Ovary (tissue), 9 donors: ENCODE measurements around the gene PTTG1IP2. TPM values are rescaled to one million over a fixed set of nuclear protein-coding genes. Genes with fewer than 3 reads are reported as not detected.

Source experiments
- DNase-seq, 5 donors: peaks; one replicate each; pipeline ENCODE4 v3.0.0-alpha.2; 2019 to 2020
- H3K27ac ChIP-seq, 2 donors: fragments of 200-600 bp; one replicate each; pipeline versions ENCODE4 v1.5.1 to v1.8.0; 2019 to 2022
- H3K27me3 ChIP-seq: fragments of 200-600 bp; one replicate; pipeline ENCODE4 v1.8.0; 2022
- H3K36me3 ChIP-seq: fragments of 200-600 bp; sonication (generic); one replicate; pipeline ENCODE4 v1.5.1; 2019
- H3K4me1 ChIP-seq: one replicate; pipeline ENCODE4 v1.8.1; 2013; ENCODE audit warnings: mild to moderate bottlenecking, moderate library complexity; ENCODE audit not compliant: insufficient read depth
- H3K4me3 ChIP-seq: fragments of 200-600 bp; sonication (generic); one replicate; pipeline ENCODE4 v1.5.1; 2017
- H3K9me3 ChIP-seq, 2 donors: fragments of 200-600 bp in 1 of 2; sonication (generic) in 1 of 2; one replicate each; pipeline versions ENCODE4 v1.5.1 to v1.8.1; 2013 to 2019; ENCODE audit warnings: mild to moderate bottlenecking in 1 of 2, moderate library complexity in 1 of 2
- EP300 ChIP-seq: sonication (generic); formaldehyde crosslinking; IDR thresholded peaks from one replicate; pipeline ENCODE4 v1.6.1; 2017; ENCODE audit warnings: antibody characterized with exemption
- POLR2A ChIP-seq: fragments of 450-650 bp; IDR thresholded peaks from one replicate; pipeline ENCODE4 v1.6.1; 2017; ENCODE audit warnings: antibody characterized with exemption, mild to moderate bottlenecking, moderate library complexity
- WGBS, 3 donors: extraction: QIAGEN DNeasy Blood & Tissue Kit in 1 of 3; methylation state at CpG; one replicate each; pipeline versions ENCODE4 v1.1.5 to v1.1.7; 2013 to 2017; 5-methylcytosine and 5-hydroxymethylcytosine counted together
- intact Hi-C, 4 donors: fragments of 100-400 bp; cut with DNase I; formaldehyde crosslinking; loops; one replicate each; pipeline versions ENCODE4 v1.11.0 to v1.15.1; 2022 to 2023
- polyA plus RNA-seq, 2 donors: library from polyadenylated mRNA; stranded (reverse); fragments of 200-250 nt in 1 of 2; fragments of 350-450 nt in 1 of 2; fragmentation: Illumina TruSeq in 1 of 2; extraction: RNeasy Lipid Tissue Mini Kit (QIAGEN cat#74804) in 1 of 2; gene quantifications; one replicate each; pipeline ENCODE4 v1.2.3, GENCODE V29; 2013 to 2014
- total RNA-seq, 7 donors: library from RNA; depleted of rRNA in 2 of 7; stranded (reverse); fragments of >200 nt in 2 of 7; fragmentation: NEBNext Ultra II Directional in 3 of 7; extraction: Animal tissue kit (Norgen Biotek cat#: 25700) in 3 of 7; gene quantifications; one replicate each; pipeline versions ENCODE4 v1.1.0 to v1.2.4, GENCODE V29; 2016 to 2023
- TF ChIP-seq, protein P1 (sequence below), 3 donors: fragments of 450-650 bp in 2 of 3; fragments of 200-600 bp in 1 of 3; IDR thresholded peaks; one replicate each; pipeline versions ENCODE4 v1.5.1 to v1.8.0; 2016 to 2022; ENCODE audit warnings: antibody characterized with exemption in 3 of 3, mild to moderate bottlenecking in 1 of 3
- donor health status: DM: no; HTN: no; CAD: no; lungs with moderate emphysema.
- donor health status: DM: no; HTN: no; CAD: no.
- donor health status: Bipolar disorder and iron deficiency.
- donor health status: DM: yes; HTN: yes; CAD: no.
- donor health status: DM: no; HTN: no; CAD: no.
- donor health status: DM: yes; HTN: yes; CAD: no.

The PTTG1IP2 gene
- total and polyA plus RNA-seq, 9 donors: not detected

GRCh38 chr7:90520484-90520883 lies 51.0 kb downstream of the PTTG1IP2 start:
- H3K4me1 ChIP-seq: no peaks in the 10 kb centered on the region
- H3K27me3 ChIP-seq: no peaks in the 10 kb centered on the region
- H3K9me3 ChIP-seq: no peaks in the 10 kb centered on the region
- intact Hi-C loops: loop anchor here in 1 of 4 donors (5.0 kb wide), 1 partner anchor 913 kb away; no protein-coding TSS in a partner anchor
- 48 to 60% (median 50%) methylated on average over 5 of the region's 5 CpGs for WGBS, 3 donors
- DNase-seq: no peak
- H3K36me3 ChIP-seq: no peaks in the 10 kb centered on the region
- TF ChIP-seq POLR2A (no peak), EP300 (no peak)
- TF ChIP-seq, protein P1, sequence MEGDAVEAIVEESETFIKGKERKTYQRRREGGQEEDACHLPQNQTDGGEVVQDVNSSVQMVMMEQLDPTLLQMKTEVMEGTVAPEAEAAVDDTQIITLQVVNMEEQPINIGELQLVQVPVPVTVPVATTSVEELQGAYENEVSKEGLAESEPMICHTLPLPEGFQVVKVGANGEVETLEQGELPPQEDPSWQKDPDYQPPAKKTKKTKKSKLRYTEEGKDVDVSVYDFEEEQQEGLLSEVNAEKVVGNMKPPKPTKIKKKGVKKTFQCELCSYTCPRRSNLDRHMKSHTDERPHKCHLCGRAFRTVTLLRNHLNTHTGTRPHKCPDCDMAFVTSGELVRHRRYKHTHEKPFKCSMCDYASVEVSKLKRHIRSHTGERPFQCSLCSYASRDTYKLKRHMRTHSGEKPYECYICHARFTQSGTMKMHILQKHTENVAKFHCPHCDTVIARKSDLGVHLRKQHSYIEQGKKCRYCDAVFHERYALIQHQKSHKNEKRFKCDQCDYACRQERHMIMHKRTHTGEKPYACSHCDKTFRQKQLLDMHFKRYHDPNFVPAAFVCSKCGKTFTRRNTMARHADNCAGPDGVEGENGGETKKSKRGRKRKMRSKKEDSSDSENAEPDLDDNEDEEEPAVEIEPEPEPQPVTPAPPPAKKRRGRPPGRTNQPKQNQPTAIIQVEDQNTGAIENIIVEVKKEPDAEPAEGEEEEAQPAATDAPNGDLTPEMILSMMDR (IDR thresholded peaks at IDR 0.05): no peak
- no peak overlapping the region for H3K4me3 ChIP-seq
- no peak overlapping the region for H3K27ac ChIP-seq

- WGBS, 3 donors: 87 to 93% (median 88%) methylated on average over 1 of the region's 1 CpG
- no peak overlapping the region for H3K27ac ChIP-seq
- no peaks in the 10 kb centered on the region for H3K36me3 ChIP-seq
- H3K4me3 ChIP-seq: no peak overlapping the region
- no peak for DNase-seq
- H3K9me3 ChIP-seq: no peaks in the 10 kb centered on the region
- no peaks in the 10 kb centered on the region for H3K4me1 ChIP-seq
- intact Hi-C loops: no loop called here
- H3K27me3 ChIP-seq: no peaks in the 10 kb centered on the region
- no peak for TF ChIP-seq EP300
- TF ChIP-seq, protein P1 (IDR thresholded peaks at IDR 0.05): no peak
- TF ChIP-seq POLR2A: no peak
These were observed 60.8 kb downstream of the PTTG1IP2 start for GRCh38 chr7:90530263-90530662.

- 48 to 55% (median 53%) methylated on average over 7 of the region's 7 CpGs for WGBS, 3 donors
- H3K27ac ChIP-seq: no peak overlapping the region
- H3K4me1 ChIP-seq: no peaks in the 10 kb centered on the region
- H3K9me3 ChIP-seq: no peaks in the 10 kb centered on the region
- no peak for DNase-seq
- no peaks in the 10 kb centered on the region for H3K27me3 ChIP-seq
- no peaks in the 10 kb centered on the region for H3K36me3 ChIP-seq
- TF ChIP-seq POLR2A (no peak), EP300 (no peak)
- TF ChIP-seq, protein P1 (IDR thresholded peaks at IDR 0.05): no peak
- intact Hi-C loops: no loop called here
- no peak overlapping the region for H3K4me3 ChIP-seq
These were observed 62.9 kb downstream of the PTTG1IP2 start for GRCh38 chr7:90532231-90532929.

DNA sequence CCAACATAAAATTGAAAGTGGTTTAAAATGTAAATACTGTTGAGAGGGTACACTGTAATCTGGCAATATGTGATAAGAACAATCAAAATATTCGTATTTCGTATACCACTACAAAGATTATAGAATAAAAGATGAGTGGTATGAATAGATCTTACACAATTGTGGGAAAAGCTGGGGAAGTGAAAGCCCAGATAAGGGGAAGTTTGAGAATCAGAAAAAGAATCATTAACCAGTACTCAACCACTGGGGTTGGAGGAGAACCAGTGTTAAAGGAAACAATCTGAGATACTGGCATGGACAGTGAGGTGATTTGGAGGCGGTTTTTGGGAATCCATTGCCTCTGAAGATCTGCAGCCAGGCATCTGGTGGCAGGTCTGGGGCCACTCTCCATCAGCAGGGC lies 67.0 kb downstream of the PTTG1IP2 start:
- intact Hi-C loops: no loop called here
- H3K4me1 ChIP-seq: no peaks in the 10 kb centered on the region
- TF ChIP-seq EP300 (no peak), POLR2A (no peak)
- TF ChIP-seq, protein P1 (IDR thresholded peaks at IDR 0.05): no peak
- DNase-seq: no peak
- H3K27me3 ChIP-seq: no peaks in the 10 kb centered on the region
- H3K36me3 ChIP-seq: no peaks in the 10 kb centered on the region
- no peak overlapping the region for H3K27ac ChIP-seq
- no peak overlapping the region for H3K4me3 ChIP-seq
- H3K9me3 ChIP-seq: no peaks in the 10 kb centered on the region
- 72 to 81% (median 74%) methylated on average over 3 of the region's 3 CpGs for WGBS, 3 donors
